ENCODE measurements around the gene ZNF507.

ZNF507 gene

DNA sequence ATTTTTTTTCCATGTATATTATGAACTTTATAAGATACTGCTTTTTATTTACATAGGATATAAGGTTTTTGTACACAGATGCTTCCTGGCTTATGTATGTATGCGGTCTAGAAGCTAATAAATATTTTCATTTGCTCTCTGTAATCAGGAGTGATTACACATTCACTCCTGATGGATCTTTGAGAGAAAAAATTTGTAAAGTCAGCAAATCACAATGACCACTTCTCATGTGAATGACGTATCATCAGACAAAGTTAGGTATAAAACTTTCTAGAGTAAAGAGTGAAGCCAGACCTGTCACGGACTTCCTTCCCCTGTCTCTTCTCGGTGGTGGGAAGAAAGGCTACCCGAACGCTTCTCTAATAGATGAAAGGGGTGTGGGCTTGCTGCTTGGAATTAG is 91.3 kb downstream of the ZNF507 start:
- Histone ChIP-seq H3K27ac (ENCODE audit: low read length) (no peak overlapping the region), H3K4me3 (ENCODE audit: low read length) (no peak overlapping the region), H3K4me2 (ENCODE audit: low read length) (no peak overlapping the region), H2AFZ (ENCODE audit: low read depth, low read length) (no peak overlapping the region), H3K36me3 (replicated peaks; ENCODE audit: low read depth, low read length) (no peaks in the 10 kb centered on the region), H3K79me2 (ENCODE audit: low read length) (no peaks in the 10 kb centered on the region), H3K27me3 (ENCODE audit: low read depth, low read length) (no peaks in the 10 kb centered on the region), H3K9ac (ENCODE audit: low read length) (no peak overlapping the region), H3K9me3 (ENCODE audit: insufficient read depth, low read length) (no peaks in the 10 kb centered on the region), H4K20me1 (ENCODE audit: insufficient read depth, low read length) (no peaks in the 10 kb centered on the region), H3K4me1 (ENCODE audit: low read length) (no peaks in the 10 kb centered on the region)
- TF ChIP-seq, protein P1, sequence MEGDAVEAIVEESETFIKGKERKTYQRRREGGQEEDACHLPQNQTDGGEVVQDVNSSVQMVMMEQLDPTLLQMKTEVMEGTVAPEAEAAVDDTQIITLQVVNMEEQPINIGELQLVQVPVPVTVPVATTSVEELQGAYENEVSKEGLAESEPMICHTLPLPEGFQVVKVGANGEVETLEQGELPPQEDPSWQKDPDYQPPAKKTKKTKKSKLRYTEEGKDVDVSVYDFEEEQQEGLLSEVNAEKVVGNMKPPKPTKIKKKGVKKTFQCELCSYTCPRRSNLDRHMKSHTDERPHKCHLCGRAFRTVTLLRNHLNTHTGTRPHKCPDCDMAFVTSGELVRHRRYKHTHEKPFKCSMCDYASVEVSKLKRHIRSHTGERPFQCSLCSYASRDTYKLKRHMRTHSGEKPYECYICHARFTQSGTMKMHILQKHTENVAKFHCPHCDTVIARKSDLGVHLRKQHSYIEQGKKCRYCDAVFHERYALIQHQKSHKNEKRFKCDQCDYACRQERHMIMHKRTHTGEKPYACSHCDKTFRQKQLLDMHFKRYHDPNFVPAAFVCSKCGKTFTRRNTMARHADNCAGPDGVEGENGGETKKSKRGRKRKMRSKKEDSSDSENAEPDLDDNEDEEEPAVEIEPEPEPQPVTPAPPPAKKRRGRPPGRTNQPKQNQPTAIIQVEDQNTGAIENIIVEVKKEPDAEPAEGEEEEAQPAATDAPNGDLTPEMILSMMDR (IDR thresholded peaks at IDR 0.05; ENCODE audit: low read depth, low read length): no peak
- no peak for TF ChIP-seq EZH2phosphoT487 (IDR thresholded peaks at IDR 0.05; ENCODE audit: low read depth)

DNA sequence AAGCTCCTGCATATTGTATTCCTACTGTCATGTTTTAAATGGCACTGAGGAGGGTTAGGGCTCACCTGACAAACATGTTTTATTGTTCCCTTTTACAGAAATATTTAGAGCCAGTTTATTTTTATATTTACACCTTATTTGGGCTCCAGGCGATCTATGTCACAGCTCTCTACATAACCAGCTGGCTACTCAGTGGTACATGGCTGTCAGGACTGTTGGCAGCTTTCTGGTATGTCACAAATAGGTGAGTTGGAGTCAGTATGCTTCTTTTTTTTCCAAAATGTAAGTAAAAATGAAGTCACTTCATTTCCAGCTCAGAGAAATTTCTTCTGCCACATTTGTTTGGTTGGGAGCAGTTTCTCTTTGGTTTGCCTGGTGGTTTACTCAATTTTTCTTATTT is 91.7 kb downstream of the ZNF507 start:
- Histone ChIP-seq H3K4me1 (ENCODE audit: low read length) (no peaks in the 10 kb centered on the region), H2AFZ (ENCODE audit: low read depth, low read length) (no peak overlapping the region), H3K36me3 (replicated peaks; ENCODE audit: low read depth, low read length) (no peaks in the 10 kb centered on the region), H3K27ac (ENCODE audit: low read length) (no peak overlapping the region), H3K79me2 (ENCODE audit: low read length) (no peaks in the 10 kb centered on the region), H4K20me1 (ENCODE audit: insufficient read depth, low read length) (no peaks in the 10 kb centered on the region), H3K9me3 (ENCODE audit: insufficient read depth, low read length) (no peaks in the 10 kb centered on the region), H3K9ac (ENCODE audit: low read length) (no peak overlapping the region), H3K27me3 (ENCODE audit: low read depth, low read length) (no peaks in the 10 kb centered on the region), H3K4me3 (ENCODE audit: low read length) (no peak overlapping the region), H3K4me2 (ENCODE audit: low read length) (no peak overlapping the region)
- TF ChIP-seq, protein P1 (IDR thresholded peaks at IDR 0.05; ENCODE audit: low read depth, low read length): no peak
- TF ChIP-seq EZH2phosphoT487 (IDR thresholded peaks at IDR 0.05; ENCODE audit: low read depth): no peak

Measured in OCI-LY3 (cell line).